NCI-H510A treated with DMSO at 0.1 percent for 48 hours (cell line): ENCODE results near the gene VDAC1.
"Not testable (repeated sequence)": the region's sequence is repeated elsewhere in the genome, so short reads cannot be mapped to it uniquely, and the experiment has no call there.

Experiments used
- DNase-seq: peaks from one replicate; lab custom pipeline; 2025; lab: John Stamatoyannopoulos, UW

Gene VDAC1

DNA sequence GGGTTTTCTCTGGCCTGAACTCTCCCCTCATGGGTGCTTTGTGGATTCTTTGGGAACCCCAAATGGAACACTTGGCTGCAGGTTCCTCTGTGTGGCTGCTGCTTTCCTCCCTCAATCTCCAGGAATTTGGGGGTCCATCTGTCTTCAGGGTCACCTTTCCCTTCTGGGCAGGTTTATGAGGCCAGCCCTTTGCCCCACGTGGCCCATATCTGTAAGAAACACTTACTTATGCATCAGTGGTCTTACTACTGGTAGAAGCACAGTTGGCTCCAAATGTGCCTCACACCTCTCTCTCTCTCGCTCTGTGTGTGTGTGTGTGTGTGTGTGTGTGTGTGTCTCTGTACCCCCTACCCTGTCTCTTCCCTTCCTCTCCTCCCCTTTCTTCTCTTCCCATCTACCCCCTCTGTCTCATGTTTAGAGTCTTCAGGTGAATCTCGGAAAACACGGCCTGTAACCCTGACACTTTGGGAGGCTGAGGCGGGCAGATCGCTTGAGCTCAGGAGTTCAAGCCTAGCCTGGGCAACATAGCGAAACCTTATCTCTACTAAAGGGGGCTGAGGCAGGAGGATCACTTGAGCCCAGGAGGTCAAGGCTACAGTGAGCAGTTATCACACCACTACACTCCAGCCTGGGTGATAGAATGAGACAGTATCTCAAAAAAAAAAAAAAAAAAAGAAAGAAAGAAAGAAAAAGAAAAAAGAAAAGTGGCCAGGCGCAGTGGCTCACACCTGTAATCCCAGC is 63.1 kb downstream of the VDAC1 start:
- no peak for DNase-seq

- DNase-seq: no peak
These were observed 65.1 kb downstream of the VDAC1 start for GRCh38 chr5:133939668-133940067.

DNA sequence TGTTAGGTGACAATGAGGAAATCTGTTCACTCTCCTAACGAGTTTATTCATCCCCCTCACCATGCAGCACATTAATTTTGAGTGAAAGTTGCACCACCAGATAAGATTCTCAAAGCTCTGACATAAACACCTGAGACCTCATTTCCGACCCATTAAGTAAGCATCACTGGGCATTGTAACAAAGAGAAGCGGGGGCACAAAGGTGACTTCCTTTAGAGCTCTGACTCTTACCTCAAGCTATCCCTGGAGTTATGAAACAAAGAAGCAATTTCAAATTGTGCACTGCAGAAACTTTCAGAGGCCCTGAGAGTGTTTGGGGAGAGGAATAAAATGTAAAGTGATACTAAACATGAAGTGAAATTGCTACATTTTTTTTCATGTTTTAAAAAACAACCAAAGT is 65.8 kb downstream of the VDAC1 start:
- no peak for DNase-seq

DNA sequence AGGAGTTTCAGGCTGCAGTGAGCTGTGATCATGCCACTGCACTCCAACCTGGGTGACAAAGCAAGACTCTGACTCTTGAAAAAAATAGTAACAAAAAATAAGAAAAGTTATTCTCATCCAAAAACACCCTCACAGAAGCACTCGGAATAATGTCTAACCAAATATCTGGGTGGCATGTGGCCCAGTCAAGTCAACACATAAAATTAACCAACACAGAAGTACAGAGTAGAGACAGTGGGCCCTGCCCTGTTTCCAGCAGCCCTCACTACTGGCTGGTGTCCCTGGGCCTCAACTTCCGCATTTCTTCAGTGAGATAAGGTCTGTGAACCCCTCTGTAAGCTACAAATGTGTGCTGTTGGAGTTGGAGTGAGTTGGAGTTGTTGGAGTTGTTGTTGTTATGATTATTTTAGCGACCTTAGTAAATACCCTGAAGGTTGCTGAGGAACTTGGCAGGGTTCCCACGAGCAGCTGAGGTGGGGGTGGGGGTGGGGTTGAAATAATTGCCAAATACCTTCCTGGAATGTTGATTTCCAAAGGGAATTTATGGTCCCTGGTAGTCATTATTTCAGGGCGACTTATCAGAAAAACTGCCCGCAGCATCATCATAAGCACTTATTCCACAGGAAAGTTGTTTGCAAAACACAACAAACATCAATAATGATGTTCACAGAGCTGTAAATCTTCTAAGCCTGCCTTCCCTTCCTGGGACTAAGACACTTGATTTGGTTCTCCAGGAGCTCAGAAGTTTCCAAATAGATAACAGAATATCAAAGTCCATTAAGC is 66.5 kb downstream of the VDAC1 start:
- DNase-seq: no peak

- DNase-seq: not testable (repeated sequence)
These were observed 67.1 kb downstream of the VDAC1 start for GRCh38 chr5:133937628-133938027.

DNA sequence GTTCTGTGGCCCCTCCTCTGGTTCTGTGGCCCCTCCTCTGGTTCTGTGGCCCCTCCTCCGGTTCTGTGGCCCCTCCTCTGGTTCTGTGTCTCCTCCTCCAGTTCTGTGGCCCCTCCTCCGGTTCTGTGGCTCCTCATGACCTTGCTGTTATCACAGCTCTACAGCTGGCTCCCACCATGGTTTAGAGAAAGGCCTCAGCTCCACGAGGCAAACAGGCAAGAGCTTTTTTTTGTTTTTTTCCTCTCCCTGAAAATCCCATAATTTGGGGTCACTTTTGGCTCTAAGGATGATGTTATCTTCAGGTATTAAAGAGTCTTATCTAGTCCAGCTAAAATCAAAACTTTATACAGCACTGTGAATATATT is 68.1 kb downstream of the VDAC1 start:
- DNase-seq: no peak

DNA sequence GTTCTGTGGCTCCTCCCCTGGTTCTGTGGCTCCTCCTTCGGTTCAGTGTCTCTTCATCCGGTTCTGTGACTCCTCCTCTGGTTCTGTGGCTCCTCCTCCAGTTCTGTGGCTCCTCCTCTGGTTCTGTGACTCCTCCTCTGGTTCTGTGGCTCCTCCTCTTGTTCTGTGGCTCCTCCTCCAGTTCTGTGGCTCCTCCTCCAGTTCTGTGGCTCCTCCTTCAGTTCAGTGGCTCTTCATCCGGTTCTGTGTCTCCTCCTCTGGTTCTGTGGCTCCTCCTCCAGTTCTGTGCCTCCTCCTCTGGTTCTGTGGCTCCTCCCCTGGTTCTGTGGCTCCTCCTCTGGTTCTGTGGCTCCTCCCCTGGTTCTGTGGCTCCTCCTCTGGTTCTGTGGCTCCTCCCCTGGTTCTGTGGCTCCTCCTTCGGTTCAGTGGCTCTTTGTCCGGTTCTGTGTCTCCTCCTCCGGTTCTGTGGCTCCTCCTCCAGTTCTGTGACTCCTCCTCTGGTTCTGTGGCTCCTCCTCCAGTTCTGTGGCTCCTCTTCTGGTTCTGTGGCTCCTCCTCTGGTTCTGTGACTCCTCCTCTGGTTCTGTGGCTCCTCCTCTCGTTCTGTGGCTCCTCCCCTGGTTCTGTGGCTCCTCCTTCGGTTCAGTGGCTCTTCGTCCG is 68.7 kb downstream of the VDAC1 start:
- DNase-seq: not testable (repeated sequence)

- no peak for DNase-seq
These were observed 69.2 kb downstream of the VDAC1 start for GRCh38 chr5:133935667-133935940.

GRCh38 chr5:133934822-133935666 is 69.7 kb downstream of the VDAC1 start:
- DNase-seq: peak; percentile 40

- DNase-seq: no peak
These were observed 70.5 kb downstream of the VDAC1 start for GRCh38 chr5:133934311-133934710.

- DNase-seq: no peak
These were observed 71.0 kb downstream of the VDAC1 start for GRCh38 chr5:133933670-133934295.

- DNase-seq: no peak
These were observed 71.6 kb downstream of the VDAC1 start for GRCh38 chr5:133933169-133933509.

- no peak for DNase-seq
These were observed 72.2 kb downstream of the VDAC1 start for GRCh38 chr5:133932441-133933168.

GRCh38 chr5:133931546-133931945 is 73.2 kb downstream of the VDAC1 start:
- DNase-seq: no peak

DNA sequence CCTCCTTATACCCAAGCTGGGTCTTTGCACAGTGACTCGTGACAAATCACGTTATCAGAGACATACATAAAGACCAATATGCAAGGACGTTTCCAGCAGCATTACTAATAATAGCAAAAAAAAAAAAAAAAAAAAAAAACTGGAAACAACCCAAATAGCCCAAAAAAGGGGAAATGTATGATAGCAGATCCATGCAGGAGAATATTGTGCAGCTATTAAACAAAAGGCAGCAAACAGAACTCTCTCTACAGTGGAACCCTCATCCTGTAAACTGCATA is 74.0 kb downstream of the VDAC1 start:
- no peak for DNase-seq

- DNase-seq: no peak
These were observed 74.5 kb downstream of the VDAC1 start for GRCh38 chr5:133930061-133930812.

DNA sequence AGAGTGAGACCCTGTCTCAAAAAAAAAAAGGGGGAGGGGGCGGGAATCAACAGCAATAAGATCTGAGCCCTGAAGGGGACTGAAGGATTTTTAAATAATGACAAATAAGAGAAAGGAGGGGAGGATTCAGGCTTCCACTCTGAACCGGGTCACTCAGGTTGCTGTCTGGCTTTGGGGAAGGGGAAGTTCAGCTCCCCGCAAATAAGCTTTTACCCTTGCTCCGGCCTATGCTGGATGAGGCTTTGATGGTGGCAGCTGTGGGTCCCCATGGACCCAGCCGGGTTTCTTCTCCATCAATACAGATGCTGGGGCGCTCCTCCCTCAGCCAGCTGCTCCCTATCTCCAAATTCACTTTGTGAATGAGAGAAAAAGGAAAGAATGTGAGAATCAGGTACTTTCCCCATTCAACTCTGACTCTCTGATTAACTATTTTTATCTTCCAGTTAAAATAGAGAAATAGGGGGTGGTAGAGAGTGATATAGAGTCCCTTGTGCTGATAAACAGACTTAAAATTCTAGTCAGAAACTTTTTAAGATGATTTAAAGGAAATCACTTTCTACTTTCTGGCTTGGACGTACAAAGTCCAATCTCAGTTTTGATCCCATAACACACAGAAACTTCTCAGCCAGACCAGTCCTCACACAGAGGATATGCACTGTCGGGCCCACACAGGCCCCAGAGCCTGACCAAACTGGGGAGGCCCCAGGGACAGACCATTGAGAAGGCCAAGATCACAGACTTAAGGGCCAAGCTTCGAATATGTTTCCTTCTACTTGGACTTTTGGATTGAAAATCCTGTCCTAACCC is 76.0 kb downstream of the VDAC1 start:
- DNase-seq: no peak

- no peak for DNase-seq
These were observed 77.2 kb downstream of the VDAC1 start for GRCh38 chr5:133927300-133928180.
